ENCODE results near the gene RAB11A. TPM values are rescaled to one million over a fixed set of nuclear protein-coding genes. Genes with fewer than 3 reads are reported as not detected.

RAB11A gene
- total and polyA plus RNA-seq, 7 donors = 89.5 to 152 (median 115) TPM

DNA sequence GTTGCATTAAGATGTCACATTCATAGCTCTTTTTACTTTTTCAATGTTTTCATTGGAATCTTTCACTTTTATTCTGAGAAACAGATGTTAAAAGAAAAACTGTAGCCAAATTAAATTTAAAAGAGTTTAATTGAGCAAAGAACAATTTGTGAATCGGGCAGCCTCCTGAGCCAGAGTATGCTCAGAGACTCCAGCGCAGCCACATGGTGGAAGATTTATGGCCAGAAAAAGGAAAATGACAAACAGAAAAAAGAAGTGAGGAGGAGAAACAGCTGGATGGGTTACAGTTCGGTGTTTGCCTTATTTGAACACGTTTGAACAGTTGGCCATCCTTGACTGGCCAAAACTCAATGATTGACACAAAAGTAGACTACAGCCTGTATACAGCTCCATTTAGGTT lies 33.8 kb upstream of the RAB11A start:
- Histone ChIP-seq H3K27ac (peak overlapping the region; percentile 86), H3K27me3 (ENCODE audit: insufficient read depth in 3 of 3, low read length in 2 of 3) (no peaks in the 10 kb centered on the region), H3K4me1 (peaks cover 39% of the 10 kb centered on the region), H3K4me3 (no peak overlapping the region), H3K9me3 (no peaks in the 10 kb centered on the region), H3K36me3 (ENCODE audit: insufficient read depth in 1 of 2, low read depth in 1 of 2) (no peaks in the 10 kb centered on the region)
- DNase-seq (no peak), ATAC-seq (no peak)
- TF ChIP-seq, protein P1, sequence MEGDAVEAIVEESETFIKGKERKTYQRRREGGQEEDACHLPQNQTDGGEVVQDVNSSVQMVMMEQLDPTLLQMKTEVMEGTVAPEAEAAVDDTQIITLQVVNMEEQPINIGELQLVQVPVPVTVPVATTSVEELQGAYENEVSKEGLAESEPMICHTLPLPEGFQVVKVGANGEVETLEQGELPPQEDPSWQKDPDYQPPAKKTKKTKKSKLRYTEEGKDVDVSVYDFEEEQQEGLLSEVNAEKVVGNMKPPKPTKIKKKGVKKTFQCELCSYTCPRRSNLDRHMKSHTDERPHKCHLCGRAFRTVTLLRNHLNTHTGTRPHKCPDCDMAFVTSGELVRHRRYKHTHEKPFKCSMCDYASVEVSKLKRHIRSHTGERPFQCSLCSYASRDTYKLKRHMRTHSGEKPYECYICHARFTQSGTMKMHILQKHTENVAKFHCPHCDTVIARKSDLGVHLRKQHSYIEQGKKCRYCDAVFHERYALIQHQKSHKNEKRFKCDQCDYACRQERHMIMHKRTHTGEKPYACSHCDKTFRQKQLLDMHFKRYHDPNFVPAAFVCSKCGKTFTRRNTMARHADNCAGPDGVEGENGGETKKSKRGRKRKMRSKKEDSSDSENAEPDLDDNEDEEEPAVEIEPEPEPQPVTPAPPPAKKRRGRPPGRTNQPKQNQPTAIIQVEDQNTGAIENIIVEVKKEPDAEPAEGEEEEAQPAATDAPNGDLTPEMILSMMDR (IDR thresholded peaks at IDR 0.05) = no peak
- 38 to 55% (median 40%) methylated on average over 4 of the region's 4 CpGs for WGBS, 3 donors
- intact Hi-C loops (cut with DNase I) = no loop called here

DNA sequence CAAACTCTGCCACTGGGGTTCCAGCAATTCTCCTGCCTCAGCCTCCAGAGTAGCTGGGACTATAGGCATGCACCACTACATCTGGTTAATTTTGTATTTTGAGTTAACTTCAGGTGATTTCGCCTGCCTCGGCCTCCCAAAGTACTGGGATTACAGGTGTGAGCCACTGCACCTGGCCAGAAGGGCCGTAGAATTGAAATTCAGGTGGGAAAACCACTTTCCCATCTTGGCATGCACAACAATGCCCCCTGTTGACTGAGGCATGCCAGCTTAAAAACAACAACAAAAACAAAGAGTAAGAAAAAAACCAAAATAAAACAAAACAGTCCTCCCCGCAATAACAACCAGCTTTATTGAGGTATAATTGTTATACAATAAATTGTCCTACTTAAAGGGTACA lies 32.6 kb upstream of the RAB11A start:
- Histone ChIP-seq H3K36me3 (ENCODE audit: insufficient read depth in 1 of 2, low read depth in 1 of 2) (no peaks in the 10 kb centered on the region), H3K4me1 (peaks cover 31% of the 10 kb centered on the region), H3K27ac (no peak overlapping the region), H3K9me3 (no peaks in the 10 kb centered on the region), H3K27me3 (ENCODE audit: insufficient read depth in 3 of 3, low read length in 2 of 3) (no peaks in the 10 kb centered on the region), H3K4me3 (no peak overlapping the region)
- TF ChIP-seq, protein P1 (IDR thresholded peaks at IDR 0.05) = no peak
- intact Hi-C loops (cut with DNase I) = no loop called here
- 88 to 92% (median 92%) methylated on average over 4 of the region's 4 CpGs for WGBS, 3 donors
- ATAC-seq (no peak), DNase-seq (no peak)

DNA sequence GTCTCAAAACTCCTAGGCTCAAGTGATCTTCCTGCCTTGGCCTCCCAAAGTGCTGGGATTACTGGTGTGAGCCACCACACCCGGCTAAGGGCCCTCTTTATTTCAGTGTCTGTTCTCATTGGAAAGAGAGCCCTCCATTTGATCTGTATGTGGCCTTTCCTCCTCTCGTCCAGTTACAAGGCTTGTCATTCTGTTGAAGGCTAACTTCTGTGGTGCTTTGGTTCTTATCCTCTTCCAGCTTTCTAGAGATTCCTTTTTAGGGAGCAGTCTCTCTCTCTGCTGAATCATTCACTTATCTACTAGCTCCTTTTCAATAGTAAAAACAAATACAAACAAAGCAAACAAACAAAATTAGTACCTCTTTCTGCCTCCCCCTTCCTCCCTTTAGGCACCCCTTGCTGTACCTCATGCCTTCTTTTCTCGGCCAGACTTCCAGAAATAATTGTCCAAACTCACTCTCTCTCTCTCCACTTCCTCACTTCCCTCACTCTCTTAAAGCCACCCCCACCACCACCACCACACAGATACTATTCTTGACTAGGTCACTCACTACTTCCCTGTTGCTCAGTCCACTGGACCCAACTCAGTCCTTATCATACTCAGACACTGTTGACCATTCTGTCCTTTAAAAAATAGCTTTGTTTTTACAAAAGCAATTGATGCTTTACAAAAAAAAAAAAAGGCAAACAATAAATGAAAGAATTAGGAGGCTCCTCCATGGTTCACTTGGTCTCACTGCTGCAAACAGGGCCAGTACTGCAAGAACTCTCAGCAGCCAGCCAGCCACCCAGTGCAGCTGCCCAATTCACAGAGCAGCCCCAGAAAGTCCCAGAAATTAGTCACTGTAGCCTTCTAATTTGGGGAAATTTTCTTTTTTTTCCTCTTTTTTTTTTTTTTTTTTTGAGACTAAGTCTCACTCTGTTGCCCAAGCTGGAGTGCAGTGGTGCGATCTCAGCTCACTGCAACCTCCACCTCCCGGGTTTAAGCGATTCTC lies 31.7 kb upstream of the RAB11A start:
- peak overlapping the region; percentile 2 for H3K4me3 ChIP-seq
- no peaks in the 10 kb centered on the region for H3K9me3 ChIP-seq
- WGBS, 3 donors = 79 to 85% (median 81%) methylated on average over 5 to 6 of the region's 6 CpGs
- DNase-seq = no peak
- TF ChIP-seq, protein P1 (IDR thresholded peaks at IDR 0.05) = no peak
- ATAC-seq = no peak
- H3K27me3 ChIP-seq (ENCODE audit: insufficient read depth in 3 of 3, low read length in 2 of 3) = no peaks in the 10 kb centered on the region
- intact Hi-C loops (cut with DNase I) = no loop called here
- no peak overlapping the region for H3K27ac ChIP-seq
- peaks cover 24% of the 10 kb centered on the region for H3K4me1 ChIP-seq
- H3K36me3 ChIP-seq (ENCODE audit: insufficient read depth in 1 of 2, low read depth in 1 of 2) = no peaks in the 10 kb centered on the region

DNA sequence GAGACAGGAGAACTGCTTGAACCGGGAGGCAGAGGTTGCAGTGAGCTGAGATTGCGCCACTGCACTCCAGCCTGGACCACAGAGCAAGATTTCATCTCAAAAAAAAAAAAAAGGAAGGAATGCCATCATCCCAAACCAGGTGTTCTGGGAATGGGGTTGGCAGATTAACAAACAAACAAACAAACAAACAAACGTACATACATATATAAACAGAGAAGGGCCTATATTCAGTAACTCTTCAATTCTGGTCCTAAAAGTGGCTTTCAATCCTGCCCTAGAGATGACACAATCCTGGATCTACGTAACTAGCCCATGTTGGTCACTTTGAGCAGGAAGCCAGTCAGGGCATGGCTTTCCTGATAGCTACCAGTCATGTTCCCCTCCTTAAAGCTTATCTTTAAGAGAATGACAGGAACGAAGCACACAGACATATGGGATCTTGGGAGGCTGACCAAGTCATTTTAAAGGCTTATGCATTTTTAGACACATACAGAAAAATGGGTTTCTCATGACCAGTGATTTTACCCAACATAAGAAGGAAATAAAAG lies 29.9 kb upstream of the RAB11A start:
- WGBS, 3 donors = 83 to 88% (median 85%) methylated on average over 5 of the region's 5 CpGs
- ATAC-seq (no peak), DNase-seq (no peak)
- no peak overlapping the region for H3K27ac ChIP-seq
- H3K4me3 ChIP-seq = no peak overlapping the region
- TF ChIP-seq, protein P1 (IDR thresholded peaks at IDR 0.05) = no peak
- H3K9me3 ChIP-seq = no peaks in the 10 kb centered on the region
- intact Hi-C loops (cut with DNase I) = no loop called here
- no peaks in the 10 kb centered on the region for H3K27me3 ChIP-seq (ENCODE audit: insufficient read depth in 3 of 3, low read length in 2 of 3)
- H3K4me1 ChIP-seq = peaks cover 10% of the 10 kb centered on the region
- no peaks in the 10 kb centered on the region for H3K36me3 ChIP-seq (ENCODE audit: insufficient read depth in 1 of 2, low read depth in 1 of 2)
